Stimulated activated CD8-positive, alpha-beta memory T cell treated with anti-CD3 and anti-CD28 coated beads, Interleukin-4, amount 100 ng/mL, for 48 hours (primary cell): ENCODE results near the gene SMARCD3.

Experiments
- DNase-seq: peaks from one replicate; pipeline ENCODE4 v3.0.0-alpha.2; 2020

The SMARCD3 gene

DNA sequence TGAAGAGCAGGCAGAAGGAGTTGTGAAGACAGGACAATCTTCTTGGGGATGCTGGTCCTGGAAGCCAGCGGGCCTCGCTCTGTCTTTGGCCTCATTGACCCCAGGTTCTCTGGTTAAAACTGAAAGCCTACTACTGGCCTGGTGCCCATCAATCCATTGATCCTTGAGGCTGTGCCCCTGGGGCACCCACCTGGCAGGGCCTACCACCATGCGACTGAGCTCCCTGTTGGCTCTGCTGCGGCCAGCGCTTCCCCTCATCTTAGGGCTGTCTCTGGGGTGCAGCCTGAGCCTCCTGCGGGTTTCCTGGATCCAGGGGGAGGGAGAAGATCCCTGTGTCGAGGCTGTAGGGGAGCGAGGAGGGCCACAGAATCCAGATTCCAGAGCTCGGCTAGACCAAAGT lies 14.7 kb downstream of the SMARCD3 start:
- DNase-seq: no peak

GRCh38 chr7:151232917-151233701 lies 15.4 kb downstream of the SMARCD3 start:
- peak; percentile 86 for DNase-seq

GRCh38 chr7:151232091-151232916 lies 16.2 kb downstream of the SMARCD3 start, which contains the start of gene CHPF2:
TSS of gene CHPF2 (plus strand) at chr7:151232483. CDS start at chr7:151234012, 1,529 bp downstream.
- peak; percentile 94 for DNase-seq

GRCh38 chr7:151231080-151231479 lies 17.4 kb downstream of the SMARCD3 start:
- DNase-seq: no peak

DNA sequence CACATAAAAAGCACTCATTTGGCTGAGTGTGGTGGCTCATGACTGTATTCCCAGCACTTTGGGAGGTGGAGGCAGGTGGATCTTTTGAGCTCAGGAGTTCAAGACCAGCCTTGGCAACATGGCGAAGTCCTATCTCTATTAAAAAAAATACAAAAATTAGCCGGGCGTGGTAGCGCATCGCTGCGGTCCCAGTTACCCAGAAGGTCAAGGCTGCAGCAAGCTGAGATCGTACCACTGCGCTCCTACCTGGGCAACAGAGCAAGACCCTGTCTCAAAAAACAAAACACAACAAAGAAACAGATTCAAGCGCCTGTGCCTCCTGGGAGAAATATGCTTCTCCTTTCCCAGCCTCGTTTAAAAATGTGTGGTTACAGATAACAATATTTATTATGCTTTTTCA lies 19.2 kb downstream of the SMARCD3 start:
- no peak for DNase-seq

GRCh38 chr7:151228024-151228866 lies 20.2 kb downstream of the SMARCD3 start:
- no peak for DNase-seq

GRCh38 chr7:151226875-151227782 lies 21.4 kb downstream of the SMARCD3 start, which contains the start of gene ABCF2:
TSS of gene ABCF2 (minus strand) at chr7:151227205. CDS start at chr7:151226458, 747 bp downstream.
- peak; percentile 100 for DNase-seq

DNA sequence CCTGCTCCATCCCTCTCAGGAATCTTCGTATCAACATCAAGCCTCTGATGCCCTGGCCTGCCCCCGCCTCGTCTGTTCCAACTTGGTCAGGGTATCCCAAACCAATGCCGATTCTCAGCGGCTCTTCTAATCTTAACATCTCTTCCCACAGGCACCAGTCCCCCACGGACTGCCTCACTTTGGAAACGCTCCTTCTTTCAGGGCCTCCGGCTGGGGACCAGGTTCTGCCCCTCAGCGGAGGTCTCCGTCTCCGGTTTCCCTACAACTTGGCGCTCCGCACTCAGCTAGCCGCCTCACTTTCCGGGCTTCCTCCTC lies 22.0 kb downstream of the SMARCD3 start:
- no peak for DNase-seq

DNA sequence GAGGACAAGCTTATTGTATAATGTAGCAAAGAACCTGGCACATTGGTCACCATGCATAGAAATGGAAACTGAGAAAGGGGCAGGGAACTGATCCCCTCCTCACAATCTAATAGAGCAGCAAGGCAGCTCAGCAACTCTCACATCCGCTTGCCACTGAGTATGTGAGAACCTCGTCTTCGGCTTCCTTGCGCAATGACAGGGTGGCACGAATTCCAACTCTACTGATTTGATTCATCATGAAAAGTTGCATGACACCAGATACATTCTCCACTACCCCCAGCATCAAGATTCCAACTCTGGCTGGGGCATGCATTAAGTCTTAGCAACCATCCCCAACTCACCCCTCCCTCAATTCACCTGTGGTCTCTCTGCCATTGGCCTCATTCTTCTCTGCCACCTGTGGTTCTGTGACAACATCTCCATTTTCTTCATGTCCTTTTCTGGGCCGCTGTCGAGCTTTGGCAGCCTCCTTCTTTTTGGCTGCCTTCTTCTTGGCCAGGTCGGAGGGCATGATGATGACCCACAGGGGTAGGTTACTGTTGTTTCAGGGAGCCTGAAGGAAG lies 22.5 kb downstream of the SMARCD3 start:
- no peak for DNase-seq

GRCh38 chr7:151223728-151224127 lies 24.8 kb downstream of the SMARCD3 start:
- DNase-seq: no peak

DNA sequence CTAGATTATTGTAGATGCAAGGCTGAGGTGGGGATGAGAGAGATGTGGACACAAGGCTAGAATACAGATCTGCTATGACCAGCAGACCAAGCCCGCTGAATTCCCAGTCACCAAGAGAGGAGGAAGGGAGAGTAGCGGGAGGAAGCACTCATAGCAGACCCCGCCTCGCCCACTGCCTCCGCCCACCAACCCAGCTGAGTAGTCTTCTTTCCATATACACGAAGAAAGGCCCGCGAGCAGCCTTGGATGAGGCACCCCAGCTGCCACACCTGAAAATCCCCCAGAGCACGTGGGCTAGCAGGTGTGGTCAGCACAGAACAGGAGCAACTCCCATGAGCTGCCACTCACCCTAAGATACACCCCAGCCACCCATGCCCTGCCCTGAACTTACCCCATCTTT lies 30.3 kb downstream of the SMARCD3 start:
- no peak for DNase-seq

- no peak for DNase-seq
These were observed 33.1 kb downstream of the SMARCD3 start for GRCh38 chr7:151215396-151215795.

- DNase-seq: no peak
These were observed 34.7 kb downstream of the SMARCD3 start for GRCh38 chr7:151213826-151214225.

DNA sequence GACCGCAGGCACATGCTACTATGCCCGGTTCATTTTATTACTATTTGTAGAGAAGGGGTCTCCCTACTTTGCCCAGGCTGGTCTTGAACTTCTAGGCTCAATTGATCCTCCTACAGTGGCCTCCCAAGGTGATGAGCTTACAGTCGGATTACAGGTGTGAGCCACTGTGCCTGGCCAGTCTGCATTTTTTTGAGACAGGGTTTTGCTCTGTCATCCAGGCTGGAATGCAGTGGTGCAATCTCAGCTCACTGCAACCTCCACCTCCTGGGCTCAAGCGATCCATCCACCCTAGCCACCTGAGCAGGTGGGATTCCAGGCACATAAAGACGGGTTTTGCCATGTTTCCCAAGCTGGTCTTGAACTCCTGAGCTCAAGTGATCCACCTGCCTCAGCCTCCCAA lies 35.9 kb downstream of the SMARCD3 start:
- no peak for DNase-seq

DNA sequence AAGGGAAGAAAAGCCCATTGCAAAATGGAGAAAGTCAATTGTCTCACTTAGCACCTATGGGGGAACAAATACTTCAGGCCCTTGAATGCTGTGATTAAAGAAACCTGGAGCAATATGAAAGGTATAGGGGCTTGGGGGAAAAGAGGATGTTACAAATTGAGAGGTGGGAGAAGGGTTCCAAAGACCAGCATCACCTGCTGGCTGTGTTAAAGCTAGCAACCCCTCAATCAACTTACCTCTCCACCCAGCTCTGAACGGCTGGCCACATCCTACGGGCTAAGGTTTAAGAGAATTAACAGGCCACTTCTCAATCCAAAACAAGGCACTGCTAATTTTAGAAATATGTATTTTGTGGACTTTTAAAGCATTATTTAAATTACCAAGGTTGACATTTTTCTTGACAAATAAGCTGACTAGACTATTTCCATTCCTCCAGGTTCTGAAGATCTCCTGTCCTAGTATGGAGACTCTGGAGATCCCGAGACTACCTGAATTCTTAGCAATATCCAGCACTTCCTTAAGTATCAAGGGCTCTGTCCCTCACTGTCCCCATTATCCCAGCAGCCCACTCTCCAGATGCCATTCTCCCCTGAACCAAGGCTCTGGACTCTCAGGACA lies 37.2 kb downstream of the SMARCD3 start:
- DNase-seq: no peak

- DNase-seq: no peak
These were observed 38.2 kb downstream of the SMARCD3 start, which contains the start of gene H2BK1 for GRCh38 chr7:151210087-151210854. TSS of gene H2BK1 (minus strand) at chr7:151210488. CDS start at chr7:151210318, 170 bp downstream.

GRCh38 chr7:151209588-151209987 lies 38.9 kb downstream of the SMARCD3 start:
- no peak for DNase-seq

- DNase-seq: no peak
These were observed 40.1 kb downstream of the SMARCD3 start for GRCh38 chr7:151208253-151208862.

DNA sequence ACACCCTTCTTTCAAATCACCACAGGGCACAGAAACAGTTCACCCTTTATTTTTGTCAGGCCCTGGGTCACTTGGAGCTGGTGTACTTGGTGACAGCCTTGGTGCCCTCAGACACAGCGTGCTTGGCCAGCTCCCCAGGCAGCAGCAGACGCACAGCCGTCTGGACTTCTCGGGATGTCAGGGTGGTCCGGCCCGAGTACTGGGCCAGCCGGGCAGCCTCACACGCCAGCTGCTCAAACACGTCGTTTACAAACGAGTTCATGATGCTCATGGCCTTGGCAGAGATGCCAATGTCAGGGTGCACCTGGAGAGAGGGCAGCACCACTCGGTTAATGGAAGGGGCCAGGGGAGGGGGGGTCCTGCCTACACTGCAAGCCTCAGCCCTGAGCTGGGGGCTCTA lies 40.7 kb downstream of the SMARCD3 start:
- DNase-seq: no peak

DNA sequence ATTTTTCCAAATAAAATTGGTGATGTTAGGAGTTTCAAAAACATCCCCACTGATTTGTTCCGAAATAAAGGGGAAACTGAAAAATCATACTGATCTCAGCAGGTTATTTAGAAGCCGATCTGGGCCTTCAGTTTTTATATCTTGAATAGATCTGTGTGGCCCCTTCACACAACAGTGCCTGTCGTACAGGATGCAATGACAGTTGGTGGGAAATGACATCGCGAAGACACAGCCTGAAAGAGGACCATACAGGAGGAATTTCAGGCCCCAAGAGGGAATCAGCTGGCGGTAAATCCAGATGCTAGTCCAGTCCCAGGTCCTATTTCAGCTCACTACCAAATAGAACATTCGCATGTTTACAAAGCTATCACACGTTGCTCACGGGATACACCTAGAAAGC lies 41.2 kb downstream of the SMARCD3 start:
- no peak for DNase-seq
